HG03439 (cell line): ENCODE measurements around the gene TYW1B.
"Not testable (repeated sequence)": the region's sequence is repeated elsewhere in the genome, so short reads cannot be mapped to it uniquely, and the experiment has no call there.

Experiments used
- ATAC-seq: cut with Tn5 transposase; IDR thresholded peaks from one replicate; pipeline ENCODE4 v1.9.1; 2021; ENCODE audit warnings: mild to moderate bottlenecking, moderate library complexity; ENCODE audit not compliant: unreplicated experiment

The TYW1B gene

DNA sequence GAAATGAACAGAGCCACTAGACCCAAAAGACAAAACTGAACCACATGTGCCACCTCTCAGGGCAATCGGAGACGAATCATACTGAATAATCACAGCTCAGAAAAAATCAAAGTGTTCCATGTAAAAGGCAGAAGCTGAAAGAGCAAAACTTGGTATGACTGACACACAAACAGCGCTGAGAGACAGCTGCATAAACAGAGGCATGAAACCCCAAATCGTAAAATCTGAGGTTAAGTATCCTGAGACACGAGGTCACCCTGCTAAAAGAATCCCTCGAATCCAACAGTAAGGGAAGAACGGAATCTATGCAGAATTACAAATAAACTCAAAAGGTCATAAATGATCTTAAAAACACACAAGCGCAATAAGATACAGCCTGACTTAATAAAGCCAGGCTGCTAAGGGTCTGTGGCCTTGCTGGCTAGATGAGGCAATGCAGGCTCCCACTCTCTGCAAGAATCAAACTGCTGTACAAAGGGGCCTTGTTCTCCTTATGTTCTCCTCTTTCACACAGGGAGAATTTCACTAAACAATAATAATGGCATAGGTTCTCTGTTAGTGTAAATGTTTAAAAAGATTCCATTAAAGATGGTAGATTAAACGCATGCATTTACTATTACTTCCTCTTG is 247.7 kb downstream of the TYW1B start:
- not testable (repeated sequence) for ATAC-seq

DNA sequence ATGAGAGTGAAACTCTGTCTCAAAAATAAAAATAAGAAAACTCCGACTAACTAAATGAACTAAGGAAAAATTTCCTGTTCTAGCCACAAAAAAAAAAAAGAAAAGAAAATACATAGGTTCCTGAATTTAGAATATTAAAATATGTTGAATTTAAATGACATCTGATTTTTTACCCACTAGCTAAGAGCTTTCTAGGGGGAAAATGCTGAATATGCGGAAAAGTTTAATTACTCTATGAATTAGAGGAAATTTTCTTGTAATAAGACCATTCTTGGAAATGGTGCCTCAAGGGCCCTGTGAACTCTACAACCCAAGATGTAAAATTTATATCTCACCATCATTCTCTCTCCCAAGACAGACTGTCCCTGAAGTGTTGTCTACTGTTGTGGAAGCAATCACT is 250.9 kb downstream of the TYW1B start:
- ATAC-seq: no peak

DNA sequence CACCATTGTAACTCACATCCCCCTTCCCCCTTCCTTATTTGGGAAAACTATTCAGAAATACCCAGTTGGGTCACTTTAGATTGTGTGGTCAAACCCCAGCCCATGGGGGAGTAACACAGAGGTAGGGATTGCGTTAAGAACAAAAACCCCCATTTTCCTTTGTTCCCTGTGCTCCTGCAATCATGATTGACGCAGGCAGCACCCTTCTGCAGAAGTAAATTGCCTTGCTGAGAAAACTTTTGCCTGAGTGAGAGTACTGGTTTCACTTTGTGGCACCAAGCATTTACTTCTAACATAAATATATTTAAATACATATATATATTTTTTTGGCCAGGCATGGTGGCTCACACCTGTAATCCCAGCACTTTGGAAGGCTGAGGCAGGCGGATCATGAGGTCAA is 266.0 kb downstream of the TYW1B start:
- ATAC-seq: not testable (repeated sequence)

DNA sequence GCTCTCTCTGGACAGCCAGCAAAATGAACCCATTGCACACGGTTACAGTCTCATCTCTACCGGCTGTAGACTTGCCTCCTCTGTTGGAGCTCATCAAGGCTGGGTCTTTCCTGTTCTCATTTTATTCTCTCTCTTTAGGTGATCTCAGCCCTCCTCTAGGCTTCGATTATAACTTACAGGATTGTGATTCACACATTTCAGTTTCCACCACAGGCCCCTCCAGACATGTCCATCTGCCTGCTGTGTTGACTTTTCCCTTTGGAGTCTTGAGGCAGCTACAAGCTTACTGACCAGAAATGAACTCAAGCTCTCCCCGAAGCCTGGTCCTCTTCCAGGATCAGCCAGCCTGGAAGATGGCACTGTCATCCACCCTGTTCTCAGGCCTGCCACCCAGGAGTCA is 268.5 kb downstream of the TYW1B start:
- ATAC-seq: not testable (repeated sequence)

DNA sequence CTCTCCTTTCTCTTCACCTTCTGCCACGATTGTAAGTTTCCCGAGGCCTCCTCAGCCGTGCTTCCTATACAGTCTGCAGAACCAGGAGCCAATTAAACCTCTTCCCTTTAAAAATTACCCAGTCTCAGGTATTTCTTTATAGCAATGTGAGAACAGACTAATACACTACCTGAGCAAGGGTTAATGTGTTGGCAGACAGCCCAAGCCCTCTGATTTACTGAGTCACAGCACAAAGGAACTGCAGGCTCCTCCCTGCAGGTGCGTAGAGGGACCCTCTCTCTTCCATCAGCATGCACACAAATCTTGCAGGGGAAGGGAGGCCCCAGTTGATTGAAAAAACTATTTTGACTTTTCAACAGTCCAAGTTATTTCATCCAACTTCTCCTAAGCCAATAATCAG is 271.3 kb downstream of the TYW1B start:
- not testable (repeated sequence) for ATAC-seq

DNA sequence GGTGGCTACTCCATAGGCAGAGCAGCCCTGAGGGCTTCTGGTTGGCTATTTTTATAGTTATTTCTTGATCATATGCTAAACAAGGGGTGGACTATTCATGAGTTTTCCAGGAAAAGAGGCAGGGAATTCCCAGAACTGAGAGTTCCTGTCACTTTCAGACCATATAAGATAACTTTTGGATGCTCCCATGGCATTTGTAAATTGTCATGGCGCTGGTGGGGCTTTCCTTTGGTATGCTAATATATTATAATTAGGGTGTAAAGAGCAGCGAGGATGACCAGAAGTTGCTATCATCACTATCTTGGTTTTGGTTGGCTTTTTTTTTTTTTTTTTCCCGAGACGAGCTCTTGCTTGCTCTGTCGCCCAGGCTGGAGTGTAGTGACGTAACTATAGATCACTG is 272.8 kb downstream of the TYW1B start:
- ATAC-seq: not testable (repeated sequence)

DNA sequence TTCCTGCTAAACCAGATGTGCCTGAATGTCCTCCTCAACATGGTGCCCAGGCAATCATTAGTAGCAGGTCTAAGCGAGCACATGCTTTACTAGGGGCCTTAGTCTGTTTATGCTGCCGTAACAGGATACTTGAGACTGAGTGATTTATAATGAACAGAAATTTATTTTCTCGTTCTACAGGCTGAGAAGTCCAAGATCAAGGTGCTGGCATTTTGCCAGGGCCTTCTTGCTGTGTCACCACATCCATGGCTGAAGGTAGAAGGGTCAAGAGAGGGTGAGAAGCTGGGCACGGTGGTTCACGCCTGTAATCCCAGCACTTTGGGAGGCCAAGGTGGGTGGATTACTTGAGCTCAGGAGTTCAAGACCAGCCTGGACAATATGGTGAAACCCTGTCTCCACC is 273.6 kb downstream of the TYW1B start:
- not testable (repeated sequence) for ATAC-seq

DNA sequence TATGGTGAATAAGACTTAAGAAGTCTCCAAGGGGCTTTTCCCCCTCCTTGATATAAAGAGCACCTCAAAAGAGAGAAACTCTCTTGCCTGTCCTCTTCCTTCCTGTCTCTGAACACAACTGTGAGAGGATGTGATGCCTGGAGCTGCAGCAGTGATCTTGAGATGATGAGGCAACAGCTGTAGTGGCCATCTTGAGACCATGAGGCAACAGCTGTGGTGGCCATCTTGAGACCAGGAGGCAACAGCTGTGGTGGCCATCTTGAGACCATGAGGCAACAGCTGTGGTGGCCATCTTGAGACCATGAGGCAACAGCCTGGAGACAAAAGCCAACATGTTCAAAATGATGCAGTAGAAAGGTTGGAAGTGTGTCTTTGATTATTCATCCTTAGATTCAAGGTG is 277.5 kb downstream of the TYW1B start:
- not testable (repeated sequence) for ATAC-seq

DNA sequence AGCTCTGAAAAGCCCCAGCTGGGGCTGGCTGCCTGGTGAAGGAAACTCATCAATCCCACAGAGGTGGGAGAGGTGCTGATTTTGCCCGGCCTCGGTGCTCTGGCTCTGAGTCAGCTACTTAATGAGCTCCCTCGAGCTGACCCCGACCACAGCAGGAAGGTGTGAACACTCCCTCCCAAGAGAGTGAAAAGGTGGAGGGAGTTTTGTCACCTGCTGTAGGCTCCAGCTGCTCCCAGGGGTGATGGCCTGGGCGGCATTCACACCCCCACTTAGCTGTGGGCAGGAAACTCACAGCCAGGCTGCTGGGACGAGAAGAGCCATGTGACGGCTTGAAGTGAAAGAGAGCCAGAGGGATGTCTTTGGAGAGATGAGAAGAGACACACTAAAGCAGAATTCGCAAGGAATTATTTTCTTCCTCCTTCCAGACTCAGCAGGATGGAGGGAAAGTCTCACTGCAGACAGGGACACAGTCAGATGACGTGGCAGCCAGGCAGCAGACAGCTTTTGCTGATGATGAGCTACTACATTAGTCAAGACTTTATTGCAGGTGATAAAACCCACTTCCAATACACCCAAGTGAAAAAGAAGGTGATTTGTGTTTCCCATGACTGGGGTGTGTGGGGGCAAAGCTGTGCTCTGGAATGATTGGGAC is 281.3 kb downstream of the TYW1B start:
- not testable (repeated sequence) for ATAC-seq

DNA sequence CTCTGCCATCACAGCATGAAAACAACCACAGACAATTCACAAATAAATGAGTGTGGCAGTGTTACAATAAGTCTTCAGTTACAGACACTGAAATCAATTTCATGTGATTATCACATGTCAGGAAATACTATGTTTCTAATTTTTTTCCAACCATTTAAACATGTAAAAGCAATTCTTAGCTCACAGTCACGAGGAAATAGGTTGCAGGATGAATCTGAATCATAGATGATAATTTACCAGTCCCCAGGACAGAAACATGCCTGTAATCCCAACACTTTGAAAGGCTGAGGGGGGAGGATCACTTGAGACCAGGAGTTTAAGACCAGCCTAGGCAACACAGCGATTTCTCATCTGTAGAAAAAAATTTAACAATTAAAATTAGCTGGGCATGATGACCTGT is 283.5 kb downstream of the TYW1B start:
- ATAC-seq: not testable (repeated sequence)

DNA sequence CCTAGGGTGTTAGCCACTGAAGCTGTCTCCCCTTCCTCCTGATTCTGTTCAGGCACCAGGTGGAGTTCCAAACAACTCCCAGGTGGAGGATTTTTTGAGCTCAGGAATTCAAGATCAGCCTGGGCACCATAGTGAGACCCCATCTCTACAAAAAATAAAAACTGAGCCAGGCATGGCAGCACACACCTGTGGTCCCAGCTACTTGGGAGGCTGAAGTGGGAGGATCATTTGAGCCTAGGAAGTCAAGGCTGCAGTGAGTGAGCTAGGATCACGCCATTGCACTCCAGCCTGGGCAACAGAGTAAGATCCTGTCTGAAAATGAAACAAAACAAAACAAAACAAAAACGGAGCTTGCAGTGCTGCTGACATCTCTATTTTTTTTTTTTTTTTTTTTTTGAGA is 287.1 kb downstream of the TYW1B start:
- ATAC-seq: no peak

DNA sequence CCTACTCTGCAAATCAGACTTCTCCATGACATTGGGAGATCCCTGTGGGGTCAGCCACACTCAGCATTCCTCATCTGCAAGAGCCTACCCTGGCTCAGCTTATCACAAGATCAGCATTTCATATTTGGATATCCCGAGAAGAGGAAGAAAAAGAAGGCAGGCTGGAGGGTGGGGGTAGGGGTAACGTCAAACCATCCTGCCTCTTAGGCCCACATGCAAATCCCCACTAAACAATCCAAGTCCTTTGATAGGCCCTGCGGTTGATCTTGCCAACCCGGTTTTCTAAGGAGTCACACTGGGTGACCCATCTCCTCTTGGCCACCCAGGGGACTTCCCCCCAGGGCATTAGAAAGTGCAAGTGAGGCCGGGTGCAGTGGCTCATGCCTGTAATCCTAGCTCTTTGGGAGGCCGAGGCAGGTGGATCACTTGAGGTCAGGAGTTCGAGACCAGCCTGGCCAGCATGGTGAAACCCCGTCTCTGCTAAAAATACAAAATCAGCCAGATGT is 287.8 kb downstream of the TYW1B start:
- ATAC-seq: no peak

DNA sequence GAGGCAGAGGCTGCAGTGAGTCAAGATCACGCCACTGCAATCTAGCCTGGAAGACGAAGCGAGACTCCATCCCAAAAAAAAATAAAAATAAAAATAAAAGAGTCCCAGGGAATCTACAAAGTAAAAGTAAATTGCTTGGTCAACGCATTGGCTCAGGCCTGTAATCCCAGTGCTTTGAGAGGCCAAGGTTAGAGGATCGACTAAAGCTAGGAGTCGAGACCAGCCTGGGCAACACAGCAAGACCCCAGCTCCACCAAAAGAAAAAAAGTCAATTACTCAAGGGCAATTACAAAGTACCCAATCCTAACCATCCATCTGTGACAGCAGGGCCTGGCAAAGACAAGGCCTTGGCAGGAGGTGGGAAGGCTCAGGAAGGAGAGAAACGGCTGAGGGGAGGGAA is 288.3 kb downstream of the TYW1B start:
- ATAC-seq: no peak

DNA sequence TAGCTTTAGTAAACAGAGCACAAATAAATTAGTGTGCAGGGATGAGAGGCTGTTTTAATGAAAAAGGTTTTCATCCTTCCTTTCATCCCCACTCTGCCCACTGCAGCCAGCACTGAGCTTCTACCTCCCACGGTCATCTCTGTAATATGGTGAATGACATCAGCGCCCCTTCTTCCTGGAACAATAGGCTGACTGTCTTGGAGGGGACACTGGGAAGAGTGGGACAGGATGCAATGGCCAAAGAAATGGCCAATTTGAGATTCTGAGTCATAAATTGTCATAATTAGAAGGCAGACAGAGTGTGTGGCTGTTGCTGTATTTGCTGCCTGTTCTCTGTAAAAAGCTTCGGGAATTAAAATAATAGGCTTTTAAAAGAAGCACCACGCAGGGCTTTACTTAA is 289.1 kb downstream of the TYW1B start:
- no peak for ATAC-seq

DNA sequence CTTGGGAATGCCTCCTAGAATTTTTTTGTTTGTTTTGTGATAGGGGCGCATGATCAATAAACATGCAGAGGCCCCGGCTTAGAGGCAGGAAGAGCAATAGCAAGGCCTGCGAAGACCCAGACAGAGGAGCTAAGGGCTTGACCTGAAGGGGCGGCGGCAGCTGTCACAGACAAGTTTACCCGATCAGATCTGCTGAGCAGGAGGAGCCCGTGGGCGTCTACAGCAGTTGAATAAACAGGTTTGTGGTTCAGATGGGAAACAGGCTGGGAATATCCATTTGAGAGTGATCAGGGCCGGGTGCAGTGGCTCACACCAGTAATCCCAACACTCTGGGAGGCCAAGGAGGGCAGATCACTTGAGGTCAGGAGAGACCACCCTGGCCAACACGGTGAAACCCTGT is 289.9 kb downstream of the TYW1B start:
- no peak for ATAC-seq

DNA sequence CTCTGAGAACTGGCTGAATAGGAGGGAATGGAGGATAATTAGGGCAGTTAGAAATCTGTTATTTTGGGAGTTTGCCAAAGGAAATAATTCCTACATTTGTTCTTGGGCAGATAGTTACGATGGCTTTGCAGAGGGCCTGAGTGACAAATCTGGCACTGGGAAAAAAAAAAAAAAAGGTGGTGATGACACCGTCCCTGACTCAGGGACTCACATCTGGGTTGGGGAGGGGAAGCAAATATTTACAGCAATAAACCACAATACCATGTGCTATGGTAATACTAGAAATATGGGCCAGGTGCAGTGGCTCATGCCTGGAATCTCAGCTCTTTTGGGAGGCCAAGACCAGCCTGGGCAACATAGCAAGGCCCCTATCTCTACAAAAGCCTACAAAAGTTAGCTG is 292.0 kb downstream of the TYW1B start:
- ATAC-seq: not testable (repeated sequence)

DNA sequence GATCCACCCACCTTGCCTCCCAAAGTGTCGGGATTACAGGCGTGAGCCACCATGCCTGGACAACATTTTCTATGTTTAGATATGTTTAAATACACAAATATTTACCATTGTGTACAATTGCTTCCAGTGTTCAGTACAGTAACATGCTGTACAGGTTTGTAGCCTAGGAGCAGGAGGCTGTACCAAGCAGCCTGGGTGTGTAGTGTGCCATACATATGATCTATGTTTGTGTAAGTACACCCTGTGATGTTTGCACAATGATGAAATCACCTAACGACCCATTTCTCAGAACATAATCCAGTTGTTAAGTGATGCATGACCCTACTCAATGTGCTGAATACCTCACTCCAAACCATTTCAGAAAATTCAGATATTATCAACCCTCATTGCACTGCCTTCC is 297.0 kb downstream of the TYW1B start:
- not testable (repeated sequence) for ATAC-seq
